NCI-H748 (cell line): Measurements from ENCODE around the gene DDX3Y.

ENCODE experiments used
- DNase-seq: peaks from one replicate; lab custom pipeline; 2025; ENCODE audit not compliant: unreplicated experiment; lab: John Stamatoyannopoulos, UW

The DDX3Y gene

GRCh38 chrY:12904618-12905516, at the start of gene DDX3Y:
Gene DDX3Y, plus strand, starts transcription at chrY:12904868. Its CDS starts 69 bp downstream, at chrY:12904937.
- DNase-seq, result no peak

GRCh38 chrY:12855791-12856275, 48.8 kb upstream of the DDX3Y start:
- no peak for DNase-seq

DNA sequence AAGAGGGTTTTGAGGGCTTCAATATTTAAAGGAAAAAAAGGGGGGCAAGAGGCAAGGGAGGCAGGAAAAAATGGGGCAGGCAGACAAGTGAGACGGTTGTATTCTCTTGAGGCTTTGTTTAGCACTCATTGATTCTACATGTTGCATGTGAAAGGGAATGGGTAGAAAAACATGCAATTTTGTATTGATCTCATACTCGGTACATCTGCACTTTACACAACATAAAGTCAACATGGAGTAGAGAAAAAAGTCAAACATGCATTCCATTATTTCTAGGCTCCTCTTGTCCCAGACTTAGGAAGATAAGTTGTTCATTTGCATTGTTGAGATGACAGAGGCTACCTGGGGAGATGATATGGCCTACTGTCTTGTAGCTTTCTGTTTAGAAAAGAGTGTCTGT, 36.7 kb upstream of the DDX3Y start:
- DNase-seq, result no peak

GRCh38 chrY:12896973-12897372, 7.7 kb upstream of the DDX3Y start:
- DNase-seq, result no peak

DNA sequence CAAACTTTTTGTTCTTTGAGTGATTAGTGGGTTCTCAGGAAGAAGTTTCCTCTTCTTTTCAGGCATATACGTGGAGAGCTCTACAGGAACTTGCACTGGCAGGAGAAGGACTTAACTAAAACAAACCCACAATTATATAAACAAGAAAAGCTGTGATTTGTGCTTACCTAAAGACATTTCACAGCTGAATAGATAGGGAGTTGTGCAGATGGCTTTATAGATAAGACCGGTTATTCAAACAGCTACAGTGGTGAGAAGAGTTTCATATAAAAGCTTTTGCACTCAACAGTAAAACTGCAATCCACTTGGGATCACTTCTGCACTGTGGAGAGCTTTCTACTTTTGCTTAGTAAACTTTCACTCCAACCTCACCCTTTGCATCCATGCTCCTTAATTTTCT, 6.1 kb upstream of the DDX3Y start:
- DNase-seq, result no peak

- no peak for DNase-seq
Measured at GRCh38 chrY:12905517-12905872, 827 bp downstream of the DDX3Y start.

GRCh38 chrY:12905895-12906294, 1.2 kb downstream of the DDX3Y start:
- DNase-seq, result no peak

GRCh38 chrY:12913541-12913940, 8.9 kb downstream of the DDX3Y start:
- no peak for DNase-seq

DNA sequence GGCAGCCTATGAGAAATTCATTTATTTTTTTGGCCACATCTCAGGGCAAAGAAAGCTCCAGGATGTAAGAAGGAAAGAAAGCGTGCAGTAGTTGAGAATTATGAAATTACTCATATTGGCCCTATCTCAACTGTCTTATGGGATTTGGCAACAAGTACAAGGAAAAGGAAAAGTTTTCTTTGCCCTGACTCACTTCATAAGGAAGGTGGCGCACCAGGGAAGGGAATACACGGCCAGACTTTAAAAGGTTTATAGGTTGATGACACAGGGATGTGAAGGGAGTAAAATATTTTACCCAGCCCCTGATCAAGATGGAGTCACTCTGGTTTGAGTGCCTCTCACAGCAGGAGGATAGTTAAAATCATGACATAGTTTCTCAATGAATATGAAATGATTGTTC, 23.4 kb downstream of the DDX3Y start:
- DNase-seq, result no peak

DNA sequence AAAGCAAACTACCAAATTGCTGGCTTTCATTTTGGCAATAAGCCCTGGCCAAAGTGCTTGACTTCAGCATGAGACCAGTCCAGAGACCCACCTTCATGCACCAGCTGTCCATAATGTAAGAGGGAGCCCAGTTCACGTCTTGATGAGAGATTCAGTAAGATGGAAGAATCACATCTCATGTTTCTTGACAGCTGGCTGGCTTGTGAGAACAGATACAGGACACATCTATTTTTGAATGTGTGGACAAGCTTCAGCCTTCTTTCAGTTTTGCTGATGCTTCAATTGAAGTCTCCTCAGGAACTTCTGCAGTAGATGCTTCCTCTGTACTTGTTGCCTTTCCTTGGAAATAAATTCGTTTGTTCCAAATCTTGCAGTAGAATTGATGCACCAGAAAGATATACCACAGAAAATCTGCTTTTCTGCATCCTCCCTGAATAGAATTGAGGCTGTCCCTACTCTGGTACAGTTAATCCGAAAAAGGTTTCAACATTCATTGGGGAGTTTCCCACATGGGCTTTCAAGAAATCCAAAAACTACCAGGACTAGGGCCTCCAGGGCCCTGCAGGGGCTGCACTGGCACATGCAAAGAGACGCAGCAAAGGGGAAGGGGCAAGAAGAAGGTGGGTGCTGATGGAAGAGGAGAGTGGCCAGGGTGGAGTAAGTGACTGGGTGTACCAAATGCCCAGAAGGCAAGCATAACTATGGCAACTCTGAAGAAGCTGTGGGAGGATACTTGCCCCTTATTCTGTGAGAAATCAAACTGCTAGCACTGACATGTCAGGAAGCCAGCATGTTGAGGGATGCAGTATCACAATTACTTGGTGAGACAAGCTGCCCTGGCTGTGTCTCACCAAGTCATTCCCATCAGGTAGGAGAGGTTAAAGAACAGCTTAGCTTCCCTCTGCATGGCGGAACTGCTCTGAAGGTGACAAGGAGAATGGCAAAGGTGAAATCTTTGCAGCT, 37.3 kb downstream of the DDX3Y start:
- no peak for DNase-seq
